22Rv1 (cell line): Measurements from ENCODE around the gene POP4.

Experiments used
- CTCF ChIP-seq: fragments of 450-650 bp; IDR thresholded peaks from 2 replicates; pipeline ENCODE4 v1.5.1; 2017; ENCODE audit warnings: mild to moderate bottlenecking
- ZFX ChIP-seq: fragments of 450-650 bp; IDR thresholded peaks from 2 replicates; pipeline ENCODE4 v1.6.1; 2017; ENCODE audit warnings: antibody characterized with exemption, borderline replicate concordance

GRCh38 chr19:29598036-29598435 is 8.0 kb upstream of the POP4 start:
- no peak for TF ChIP-seq CTCF
- no peak for TF ChIP-seq ZFX
